Gastroesophageal sphincter (tissue), 4 donors: ENCODE results near the gene CELSR1. TPM values are rescaled to one million over a fixed set of nuclear protein-coding genes. Genes with fewer than 3 reads are reported as not detected.
"Not testable (repeated sequence)": the region's sequence is repeated elsewhere in the genome, so short reads cannot be mapped to it uniquely, and the experiment has no call there.

Experiments used
- ATAC-seq: fragments of 150-250 bp; one replicate; pipeline ENCODE4 v1.9.1; 2016; ENCODE audit warnings: mild to moderate bottlenecking, moderate library complexity
- H3K27ac ChIP-seq, 4 donors: fragments of 200-600 bp; sonication (generic) in 3 of 4; 1 replicate in 3 of 4; 2 replicates in 1 of 4; pipeline ENCODE4 v1.5.1; 2016 to 2019
- H3K27me3 ChIP-seq: fragments of 200-600 bp; sonication (generic); one replicate; pipeline ENCODE4 v1.5.1; 2019
- H3K36me3 ChIP-seq, 2 donors: fragments of 200-600 bp; sonication (generic); one replicate each; pipeline ENCODE4 v1.5.1; 2019; ENCODE audit warnings: control low read depth in 1 of 2
- H3K4me1 ChIP-seq, 3 donors: fragments of 200-600 bp; sonication (generic); 1 replicate in 2 of 3; 2 replicates in 1 of 3; pipeline ENCODE4 v1.5.1; 2016 to 2019; ENCODE audit warnings: control low read depth in 2 of 3
- H3K4me3 ChIP-seq, 2 donors: fragments of 200-600 bp; sonication (generic); one replicate each; pipeline ENCODE4 v1.5.1; 2019; ENCODE audit warnings: mild to moderate bottlenecking in 1 of 2, moderate library complexity in 1 of 2
- H3K9me3 ChIP-seq, 3 donors: fragments of 200-600 bp; sonication (generic); one replicate each; pipeline ENCODE4 v1.5.1; 2017 to 2019; ENCODE audit warnings: control low read depth in 2 of 3
- CTCF ChIP-seq, 4 experiments: fragments of 200-600 bp in 2 of 4; fragments of 450-650 bp in 2 of 4; sonication (generic) in 1 of 4; IDR thresholded peaks; one replicate each; pipeline ENCODE4 v1.5.1; 2017 to 2019; ENCODE audit warnings: antibody characterized with exemption in 4 of 4, mild to moderate bottlenecking in 2 of 4, moderate library complexity in 2 of 4
- EP300 ChIP-seq: sonication (generic); formaldehyde crosslinking; IDR thresholded peaks from one replicate; pipeline ENCODE4 v1.6.1; 2017; ENCODE audit warnings: antibody characterized with exemption, mild to moderate bottlenecking
- POLR2A ChIP-seq, 2 donors: fragments of 450-650 bp; IDR thresholded peaks; one replicate each; pipeline ENCODE4 v1.6.1; 2017; ENCODE audit warnings: antibody characterized with exemption in 2 of 2, mild to moderate bottlenecking in 2 of 2, moderate library complexity in 1 of 2
- POLR2AphosphoS5 ChIP-seq: sonication (generic); formaldehyde crosslinking; IDR thresholded peaks from one replicate; pipeline ENCODE4 v1.6.1; 2017; ENCODE audit warnings: antibody characterized with exemption
- WGBS, 2 donors: methylation state at CpG; one replicate each; pipeline ENCODE4 v1.1.5; 2018; ENCODE audit warnings: low coverage in 1 of 2; 5-methylcytosine and 5-hydroxymethylcytosine counted together
- total RNA-seq, 4 donors: library from RNA; depleted of rRNA; stranded (reverse); fragments of >200 nt; gene quantifications; one replicate each; pipeline ENCODE4 v1.1.0, GENCODE V29; 2016

Gene CELSR1
- total RNA-seq, 4 donors from 2014 or later, result 1.7 to 4.8 (median 4.3) TPM

GRCh38 chr22:46516638-46517037 is 20.8 kb downstream of the CELSR1 start:
- H3K27me3 ChIP-seq, result no peaks in the 10 kb centered on the region
- H3K4me3 ChIP-seq, result no peak overlapping the region
- no peak for ATAC-seq
- no peaks in the 10 kb centered on the region for H3K9me3 ChIP-seq
- 76% methylated on average over 6 of the region's 10 CpGs; no CpG with 5 or more reads in 1 of the 2 donors for WGBS, 2 donors
- H3K27ac ChIP-seq, result no peak overlapping the region
- H3K4me1 ChIP-seq, result no peaks in the 10 kb centered on the region
- no peak for TF ChIP-seq POLR2A (IDR thresholded peaks at IDR 0.05)
- no peak for TF ChIP-seq POLR2AphosphoS5
- TF ChIP-seq EP300, result no peak
- TF ChIP-seq CTCF (IDR thresholded peaks at IDR 0.05), result no peak
- no peaks in the 10 kb centered on the region for H3K36me3 ChIP-seq

- 93% methylated on average over 3 of the region's 5 CpGs; no CpG with 5 or more reads in 1 of the 2 donors for WGBS, 2 donors
Observed at GRCh38 chr22:46516112-46516487, 21.3 kb downstream of the CELSR1 start.

GRCh38 chr22:46515208-46516111 is 22.0 kb downstream of the CELSR1 start:
- WGBS, 2 donors, result 60 to 88% methylated on average over 3 to 4 of the region's 10 CpGs
- no peak for ATAC-seq

More at GRCh38 chr22:46516112-46516487, 21.3 kb downstream of the CELSR1 start:
- H3K27me3 ChIP-seq, H3K4me1 ChIP-seq, H3K9me3 ChIP-seq, H3K36me3 ChIP-seq, H3K4me3 ChIP-seq, ATAC-seq, H3K27ac ChIP-seq: not testable (repeated sequence)

GRCh38 chr22:46514592-46515207 is 22.7 kb downstream of the CELSR1 start:
- H3K36me3 ChIP-seq, result no peaks in the 10 kb centered on the region
- TF ChIP-seq EP300 (no peak), POLR2AphosphoS5 (no peak), POLR2A (IDR thresholded peaks at IDR 0.05) (no peak), CTCF (IDR thresholded peaks at IDR 0.05) (no peak)
- no peaks in the 10 kb centered on the region for H3K4me1 ChIP-seq
- H3K27me3 ChIP-seq, result no peaks in the 10 kb centered on the region
- no peaks in the 10 kb centered on the region for H3K9me3 ChIP-seq
- 83% methylated on average over 11 of the region's 16 CpGs; no CpG with 5 or more reads in 1 of the 2 donors for WGBS, 2 donors
- no peak for ATAC-seq
- no peak overlapping the region for H3K27ac ChIP-seq
- no peak overlapping the region for H3K4me3 ChIP-seq

More at GRCh38 chr22:46515208-46516111, 22.0 kb downstream of the CELSR1 start:
- TF ChIP-seq POLR2A (IDR thresholded peaks at IDR 0.05), result no peak
- no peak for TF ChIP-seq CTCF (IDR thresholded peaks at IDR 0.05)
- TF ChIP-seq EP300, result no peak
- no peak for TF ChIP-seq POLR2AphosphoS5
- no peaks in the 10 kb centered on the region for H3K9me3 ChIP-seq
- H3K4me3 ChIP-seq, result no peak overlapping the region
- H3K36me3 ChIP-seq, result no peaks in the 10 kb centered on the region
- no peaks in the 10 kb centered on the region for H3K4me1 ChIP-seq
- H3K27ac ChIP-seq, result no peak overlapping the region
- no peaks in the 10 kb centered on the region for H3K27me3 ChIP-seq

GRCh38 chr22:46513908-46514550 is 23.4 kb downstream of the CELSR1 start:
- Histone ChIP-seq H3K4me1 (no peaks in the 10 kb centered on the region), H3K4me3 (no peak overlapping the region), H3K27ac (no peak overlapping the region), H3K27me3 (peaks cover 3% of the 10 kb centered on the region), H3K36me3 (no peaks in the 10 kb centered on the region), H3K9me3 (no peaks in the 10 kb centered on the region)
- no peak for ATAC-seq
- WGBS, 2 donors, result 95% methylated on average over 9 of the region's 16 CpGs; no CpG with 5 or more reads in 1 of the 2 donors
- TF ChIP-seq EP300, result no peak
- TF ChIP-seq POLR2A (IDR thresholded peaks at IDR 0.05), result no peak
- no peak for TF ChIP-seq CTCF (IDR thresholded peaks at IDR 0.05)
- no peak for TF ChIP-seq POLR2AphosphoS5
